ENCODE results near the gene ABHD6. TPM values are rescaled to one million over a fixed set of nuclear protein-coding genes. Genes with fewer than 3 reads are reported as not detected.
"Not testable (repeated sequence)": the region's sequence is repeated elsewhere in the genome, so short reads cannot be mapped to it uniquely, and the experiment has no call there.

The ABHD6 gene
- total RNA-seq, 2 donors from 2014 or later: 13.2 to 16.9 TPM

- Histone ChIP-seq H3K4me3 (no peak overlapping the region), H3K27ac (no peak overlapping the region), H3K9me3 (no peaks in the 10 kb centered on the region), H3K4me1 (replicated peaks) (no peaks in the 10 kb centered on the region), H3K36me3 (no peaks in the 10 kb centered on the region), H3K27me3 (replicated peaks; ENCODE audit: insufficient read depth) (no peaks in the 10 kb centered on the region)
- TF ChIP-seq POLR2AphosphoS5 (IDR thresholded peaks at IDR 0.05) (no peak), CTCF (IDR thresholded peaks at IDR 0.05) (no peak), POLR2A (IDR thresholded peaks at IDR 0.05) (no peak)
- intact Hi-C loops (cut with DNase I): no loop called here
- no peak for DNase-seq (ENCODE audit: low spot score)
- WGBS: 60% methylated on average over 3 of the region's 3 CpGs
Observed at GRCh38 chr3:58261954-58262666, 24.5 kb downstream of the ABHD6 start.

- Histone ChIP-seq H3K27me3 (replicated peaks; ENCODE audit: insufficient read depth) (no peaks in the 10 kb centered on the region), H3K4me3 (no peak overlapping the region), H3K27ac (no peak overlapping the region), H3K9me3 (no peaks in the 10 kb centered on the region), H3K4me1 (replicated peaks) (no peaks in the 10 kb centered on the region), H3K36me3 (no peaks in the 10 kb centered on the region)
- intact Hi-C loops (cut with DNase I): no loop called here
- no peak for DNase-seq (ENCODE audit: low spot score)
- WGBS: 70% methylated on average over 1 of the region's 1 CpG
- TF ChIP-seq POLR2A (IDR thresholded peaks at IDR 0.05): no peak
- TF ChIP-seq CTCF (IDR thresholded peaks at IDR 0.05): no peak
- TF ChIP-seq POLR2AphosphoS5 (IDR thresholded peaks at IDR 0.05): no peak
Observed at GRCh38 chr3:58266577-58266976, 29.0 kb downstream of the ABHD6 start.

GRCh38 chr3:58267543-58267942 lies 30.0 kb downstream of the ABHD6 start:
- H3K27ac ChIP-seq; DNase-seq (ENCODE audit: low spot score); intact Hi-C loops (cut with DNase I); H3K36me3 ChIP-seq; H3K4me3 ChIP-seq; H3K27me3 ChIP-seq (replicated peaks; ENCODE audit: insufficient read depth); H3K9me3 ChIP-seq; H3K4me1 ChIP-seq (replicated peaks): not testable (repeated sequence)
- 92% methylated on average over 1 of the region's 1 CpG for WGBS

GRCh38 chr3:58269356-58269755 lies 31.8 kb downstream of the ABHD6 start:
- 97% methylated on average over 2 of the region's 2 CpGs for WGBS
- DNase-seq (ENCODE audit: low spot score): no peak
- no peaks in the 10 kb centered on the region for H3K9me3 ChIP-seq
- intact Hi-C loops (cut with DNase I): no loop called here
- no peak overlapping the region for H3K27ac ChIP-seq
- no peaks in the 10 kb centered on the region for H3K36me3 ChIP-seq
- H3K27me3 ChIP-seq (replicated peaks; ENCODE audit: insufficient read depth): no peaks in the 10 kb centered on the region
- TF ChIP-seq POLR2A (IDR thresholded peaks at IDR 0.05): no peak
- no peak for TF ChIP-seq POLR2AphosphoS5 (IDR thresholded peaks at IDR 0.05)
- H3K4me1 ChIP-seq (replicated peaks): no peaks in the 10 kb centered on the region
- H3K4me3 ChIP-seq: no peak overlapping the region

- Histone ChIP-seq H3K27ac (no peak overlapping the region), H3K36me3 (no peaks in the 10 kb centered on the region), H3K4me3 (no peak overlapping the region), H3K4me1 (replicated peaks) (no peaks in the 10 kb centered on the region), H3K9me3 (no peaks in the 10 kb centered on the region), H3K27me3 (replicated peaks; ENCODE audit: insufficient read depth) (no peaks in the 10 kb centered on the region)
- WGBS: 98% methylated on average over 2 of the region's 2 CpGs
- TF ChIP-seq CTCF (IDR thresholded peaks at IDR 0.05) (no peak), POLR2A (IDR thresholded peaks at IDR 0.05) (no peak), POLR2AphosphoS5 (IDR thresholded peaks at IDR 0.05) (no peak)
- intact Hi-C loops (cut with DNase I): no loop called here
- DNase-seq (ENCODE audit: low spot score): no peak
Observed at GRCh38 chr3:58270485-58270884, 32.9 kb downstream of the ABHD6 start.

- DNase-seq (ENCODE audit: low spot score): no peak
- WGBS: 82% methylated on average over 7 of the region's 7 CpGs
- Histone ChIP-seq H3K27ac (no peak overlapping the region), H3K4me3 (no peak overlapping the region), H3K9me3 (no peaks in the 10 kb centered on the region), H3K4me1 (replicated peaks) (no peaks in the 10 kb centered on the region), H3K36me3 (no peaks in the 10 kb centered on the region), H3K27me3 (replicated peaks; ENCODE audit: insufficient read depth) (no peaks in the 10 kb centered on the region)
- TF ChIP-seq POLR2A (IDR thresholded peaks at IDR 0.05) (no peak), POLR2AphosphoS5 (IDR thresholded peaks at IDR 0.05) (no peak), CTCF (IDR thresholded peaks at IDR 0.05) (no peak)
- intact Hi-C loops (cut with DNase I): no loop called here
Observed at GRCh38 chr3:58271901-58272501, 34.4 kb downstream of the ABHD6 start.

Measured in prostate gland (tissue), 2 donors.